ENCODE results near the gene LRRC72.

The LRRC72 gene

DNA sequence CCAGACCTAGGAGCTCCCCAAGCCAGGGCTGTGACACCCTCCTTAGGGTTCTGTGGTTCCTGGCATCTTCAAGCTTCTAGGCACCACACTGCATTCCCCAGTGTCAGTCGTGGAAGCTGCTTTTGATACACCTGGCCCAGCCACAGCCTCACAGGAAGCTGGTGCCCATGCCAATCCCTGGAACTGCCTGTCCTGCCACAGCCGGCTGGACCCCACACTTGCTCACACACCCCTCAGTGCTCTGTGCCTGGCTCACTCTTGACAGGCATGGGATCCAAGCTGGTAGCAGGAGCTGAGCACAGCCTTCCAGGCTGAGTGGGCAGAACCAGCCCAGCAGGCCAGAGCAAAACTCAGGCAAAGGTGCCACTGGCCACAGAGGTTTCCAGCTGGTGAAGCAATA lies 21.8 kb downstream of the LRRC72 start:
- Histone ChIP-seq H3K4me3 (no peak overlapping the region), H3K9ac (no peak overlapping the region), H4K20me1 (no peaks in the 10 kb centered on the region), H3K4me1 (no peaks in the 10 kb centered on the region), H3K27ac (no peak overlapping the region), H3K36me3 (no peaks in the 10 kb centered on the region), H3K27me3 (no peaks in the 10 kb centered on the region), H3K9me3 (replicated peaks in 1 of 11) (peaks cover 0 to 15% (median 0%) of the 10 kb centered on the region in 11 experiments; a peak in 8 of 22 replicates), H3K4me2 (no peak overlapping the region)
- TF ChIP-seq Cebpa-rat (IDR thresholded peaks at IDR 0.05), result no peak

DNA sequence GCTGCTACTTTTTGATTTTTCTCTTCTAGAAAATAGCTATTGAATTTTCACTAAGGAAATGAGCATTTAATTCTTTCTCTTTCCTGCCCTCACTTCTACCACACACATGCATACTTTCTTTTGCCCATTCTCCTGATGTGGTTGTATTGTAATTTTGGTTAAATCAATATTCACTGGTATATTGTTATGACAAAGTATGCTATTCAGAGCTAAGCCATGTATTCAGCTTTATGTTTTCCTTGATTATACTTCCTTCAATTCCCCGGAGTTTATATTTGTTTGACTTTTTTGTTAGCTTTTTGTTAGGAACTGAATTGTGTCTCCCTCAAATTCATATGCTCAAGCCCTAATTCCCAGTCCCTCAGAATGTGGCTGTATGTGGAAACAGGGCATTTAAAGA lies 24.0 kb downstream of the LRRC72 start:
- Histone ChIP-seq H3K4me2 (no peak overlapping the region), H3K9me3 (replicated peaks in 1 of 11) (peaks cover 0 to 15% (median 0%) of the 10 kb centered on the region in 11 experiments; a peak in 8 of 22 replicates), H3K27ac (no peak overlapping the region), H3K9ac (no peak overlapping the region), H3K4me1 (no peaks in the 10 kb centered on the region), H3K27me3 (no peaks in the 10 kb centered on the region), H3K4me3 (no peak overlapping the region), H4K20me1 (no peaks in the 10 kb centered on the region), H3K36me3 (no peaks in the 10 kb centered on the region)
- no peak for TF ChIP-seq Cebpa-rat (IDR thresholded peaks at IDR 0.05)

DNA sequence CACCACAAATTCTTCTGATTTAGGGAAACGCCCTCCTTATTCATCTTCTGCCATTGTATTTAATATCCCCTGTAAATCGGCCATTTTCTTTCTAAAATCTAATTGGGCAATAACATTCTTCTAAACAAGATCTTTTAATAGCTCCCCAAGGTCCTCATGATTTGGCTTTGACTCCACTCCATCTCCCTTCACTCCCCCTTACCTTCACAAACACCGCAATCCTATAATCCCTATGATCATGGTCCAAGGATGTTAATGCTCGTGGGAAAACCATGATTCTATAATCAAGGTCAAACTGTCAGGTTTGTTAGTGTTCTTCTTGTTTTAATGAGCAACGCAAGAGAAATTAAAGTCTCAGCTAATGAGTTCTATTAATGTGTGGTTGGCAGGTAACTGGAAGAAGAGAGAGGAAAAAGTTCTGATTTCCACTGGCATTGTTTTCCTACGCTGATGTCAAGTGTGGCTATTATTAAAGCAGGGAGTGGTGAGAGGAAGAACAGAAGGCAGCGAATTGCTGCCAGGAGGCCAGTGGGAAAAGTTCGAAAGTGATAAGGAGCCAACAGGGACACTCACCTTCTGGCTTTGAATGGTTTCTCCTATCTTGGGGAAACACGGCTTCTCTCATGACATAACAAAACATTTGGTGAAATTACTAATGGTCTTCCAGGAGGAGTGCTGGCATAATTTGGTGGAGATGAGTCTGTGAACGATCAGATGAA lies 28.1 kb downstream of the LRRC72 start:
- H3K9me3 ChIP-seq (replicated peaks in 1 of 11), result no peaks in the 10 kb centered on the region
- no peaks in the 10 kb centered on the region for H3K36me3 ChIP-seq
- H3K4me2 ChIP-seq, result no peak overlapping the region
- H3K27me3 ChIP-seq, result no peaks in the 10 kb centered on the region
- no peak overlapping the region for H3K9ac ChIP-seq
- H3K27ac ChIP-seq, result no peak overlapping the region
- no peaks in the 10 kb centered on the region for H4K20me1 ChIP-seq
- no peak overlapping the region for H3K4me3 ChIP-seq
- TF ChIP-seq Cebpa-rat (IDR thresholded peaks at IDR 0.05), result no peak
- H3K4me1 ChIP-seq, result no peaks in the 10 kb centered on the region

DNA sequence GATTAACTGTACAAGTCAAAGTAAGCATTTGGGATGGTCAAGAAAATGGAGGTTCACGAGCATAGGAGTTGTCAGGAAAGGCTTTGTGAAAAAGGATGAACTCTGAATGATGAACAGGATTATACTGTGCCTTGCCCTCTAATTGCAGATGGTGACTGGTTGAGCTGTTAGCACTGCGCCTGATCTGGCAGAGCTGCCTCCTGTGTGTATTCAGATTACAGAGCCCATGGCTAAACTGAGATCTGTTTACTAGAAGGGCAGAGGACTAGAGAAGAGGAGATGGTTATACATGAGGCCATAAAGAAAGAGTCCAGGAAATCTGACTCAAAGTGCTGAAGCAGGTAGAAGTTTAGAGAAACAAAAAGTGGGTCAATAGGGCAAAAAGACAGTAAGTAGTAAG lies 29.7 kb downstream of the LRRC72 start:
- Histone ChIP-seq H3K9ac (no peak overlapping the region), H3K36me3 (no peaks in the 10 kb centered on the region), H4K20me1 (no peaks in the 10 kb centered on the region), H3K4me3 (no peak overlapping the region), H3K4me2 (no peak overlapping the region), H3K27me3 (no peaks in the 10 kb centered on the region), H3K9me3 (replicated peaks in 1 of 11) (no peaks in the 10 kb centered on the region), H3K4me1 (no peaks in the 10 kb centered on the region), H3K27ac (no peak overlapping the region)
- no peak for TF ChIP-seq Cebpa-rat (IDR thresholded peaks at IDR 0.05)

DNA sequence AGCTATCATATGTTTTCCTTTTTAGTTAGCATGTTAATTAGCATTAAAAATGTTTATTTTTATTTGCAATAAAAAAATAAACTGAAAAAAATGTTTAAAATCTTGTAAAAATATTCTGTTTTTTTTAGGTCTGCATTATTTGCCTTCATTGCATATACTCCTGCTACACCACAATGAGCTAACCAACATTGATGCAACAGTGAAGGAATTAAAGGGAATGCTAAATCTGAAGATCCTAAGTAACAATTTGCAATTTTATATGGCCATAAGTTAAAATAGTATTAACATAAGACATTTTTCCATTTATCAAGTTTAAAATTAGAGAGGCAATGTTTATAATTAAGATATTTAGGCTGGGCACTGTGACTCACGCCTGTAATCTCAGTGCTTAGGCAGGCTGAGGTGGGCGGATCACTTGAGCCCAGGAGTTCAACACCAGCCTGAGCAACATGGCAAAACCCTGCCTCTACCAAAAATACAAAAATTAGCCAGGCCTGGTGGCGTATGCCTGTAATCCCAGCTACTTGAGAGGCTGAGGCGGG lies 32.2 kb downstream of the LRRC72 start:
- H4K20me1 ChIP-seq, result no peaks in the 10 kb centered on the region
- H3K4me2 ChIP-seq, result no peak overlapping the region
- H3K4me3 ChIP-seq, result no peak overlapping the region
- no peak overlapping the region for H3K27ac ChIP-seq
- no peak for TF ChIP-seq Cebpa-rat (IDR thresholded peaks at IDR 0.05)
- H3K27me3 ChIP-seq, result no peaks in the 10 kb centered on the region
- H3K9me3 ChIP-seq (replicated peaks in 1 of 11), result no peaks in the 10 kb centered on the region
- no peak overlapping the region for H3K9ac ChIP-seq
- H3K4me1 ChIP-seq, result peaks cover 0 to 9% (median 4%) of the 10 kb centered on the region in 10 experiments; a peak in 11 of 20 replicates
- H3K36me3 ChIP-seq, result no peaks in the 10 kb centered on the region

DNA sequence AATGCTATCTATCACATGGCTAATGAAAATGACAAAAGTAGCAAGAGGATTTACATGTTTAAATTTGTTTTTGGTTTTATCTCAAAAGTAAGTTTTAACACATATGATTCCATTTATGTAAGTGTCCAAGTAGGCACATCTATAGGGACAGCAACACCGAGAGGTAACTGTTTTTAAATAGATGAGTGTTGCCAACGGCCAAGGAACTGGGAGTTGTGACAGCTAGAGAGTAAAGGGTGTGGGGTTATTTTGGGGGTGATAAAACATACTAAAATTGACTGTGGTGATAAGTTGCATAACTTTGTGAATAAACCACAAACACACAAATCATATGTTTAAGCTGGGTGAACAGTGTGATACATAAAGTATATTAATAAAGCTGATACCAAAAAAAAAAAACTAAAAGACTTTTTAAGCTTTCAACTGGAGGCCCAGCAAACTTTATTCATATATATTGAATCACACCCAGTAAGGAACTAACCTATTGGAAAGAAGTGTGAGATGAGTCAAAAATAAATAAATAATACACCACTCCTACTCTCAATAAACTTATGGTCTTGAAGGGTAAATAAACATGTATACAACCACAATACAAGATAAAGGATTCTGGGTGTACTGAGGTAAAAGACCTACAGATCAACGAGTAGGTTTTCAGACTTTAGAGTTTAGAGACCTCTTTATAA lies 33.0 kb downstream of the LRRC72 start:
- H3K36me3 ChIP-seq, result no peaks in the 10 kb centered on the region
- H3K27me3 ChIP-seq, result no peaks in the 10 kb centered on the region
- H3K4me2 ChIP-seq, result no peak overlapping the region
- no peak overlapping the region for H3K9ac ChIP-seq
- H3K9me3 ChIP-seq (replicated peaks in 1 of 11), result no peaks in the 10 kb centered on the region
- peaks cover 0 to 15% (median 5%) of the 10 kb centered on the region in 10 experiments; a peak in 11 of 20 replicates for H3K4me1 ChIP-seq
- no peak for TF ChIP-seq Cebpa-rat (IDR thresholded peaks at IDR 0.05)
- H3K27ac ChIP-seq, result no peak overlapping the region
- H4K20me1 ChIP-seq, result no peaks in the 10 kb centered on the region
- no peak overlapping the region for H3K4me3 ChIP-seq

DNA sequence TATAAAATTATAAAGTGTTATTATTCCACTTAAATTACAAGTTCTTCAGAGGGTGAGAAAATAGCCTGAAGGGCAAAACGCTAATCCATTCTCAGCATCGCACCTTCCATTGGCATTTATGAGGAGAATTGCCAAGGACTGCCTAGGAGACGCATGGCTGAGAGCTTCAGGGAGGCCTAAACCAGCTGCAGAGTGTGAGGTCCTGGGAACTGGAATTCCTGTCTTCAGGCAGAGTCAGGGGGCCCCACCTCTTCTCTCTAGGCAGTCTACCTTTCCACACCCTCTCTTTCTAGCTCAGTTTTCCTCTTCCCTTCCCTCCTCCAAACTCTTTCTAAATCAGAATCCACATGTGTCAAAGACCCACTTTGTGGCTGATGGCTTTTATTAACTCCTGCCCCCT lies 35.3 kb downstream of the LRRC72 start:
- no peak overlapping the region for H3K9ac ChIP-seq
- no peak overlapping the region for H3K27ac ChIP-seq
- H4K20me1 ChIP-seq, result no peaks in the 10 kb centered on the region
- no peak overlapping the region for H3K4me2 ChIP-seq
- H3K9me3 ChIP-seq (replicated peaks in 1 of 11), result no peaks in the 10 kb centered on the region
- TF ChIP-seq Cebpa-rat (IDR thresholded peaks at IDR 0.05), result no peak
- no peaks in the 10 kb centered on the region for H3K36me3 ChIP-seq
- H3K27me3 ChIP-seq, result no peaks in the 10 kb centered on the region
- no peak overlapping the region for H3K4me3 ChIP-seq
- H3K4me1 ChIP-seq, result peaks cover 0 to 15% (median 5%) of the 10 kb centered on the region in 10 experiments; a peak in 11 of 20 replicates

DNA sequence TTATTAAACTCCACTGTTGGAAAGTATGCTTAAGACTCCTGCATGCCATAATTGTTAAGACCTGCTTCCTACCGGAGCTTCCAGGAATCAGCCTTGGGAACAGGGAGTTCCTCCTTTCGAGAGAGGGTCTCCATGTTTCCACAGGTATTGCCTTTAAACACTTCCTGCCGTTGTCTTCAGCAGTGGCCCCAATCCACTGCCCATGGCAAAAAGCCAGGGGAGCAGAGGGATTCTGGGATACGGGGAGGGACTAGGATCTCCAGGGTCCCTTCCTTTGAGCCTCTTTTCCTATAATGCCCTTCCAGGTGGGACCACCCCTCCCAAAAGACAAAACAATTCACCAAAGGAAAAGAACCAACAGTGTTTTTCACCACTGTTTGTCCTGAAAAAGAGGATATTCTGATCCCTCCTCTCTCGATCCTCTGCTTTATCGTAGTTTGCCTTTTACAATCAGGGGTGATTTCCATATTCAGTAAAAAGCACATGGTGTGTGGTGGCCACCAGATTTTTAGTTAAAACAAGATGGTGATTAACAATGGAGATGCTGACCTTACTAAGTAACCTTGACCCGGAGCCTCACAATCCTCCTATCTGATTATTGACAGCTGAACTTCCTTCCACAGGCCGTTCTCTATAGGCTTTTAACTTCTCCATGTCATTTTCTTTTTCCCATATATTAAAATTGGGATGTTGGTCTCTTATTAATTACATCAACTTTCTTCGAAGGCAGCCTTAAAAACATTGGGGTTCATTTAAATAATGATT lies 36.0 kb downstream of the LRRC72 start:
- H4K20me1 ChIP-seq, result no peaks in the 10 kb centered on the region
- no peaks in the 10 kb centered on the region for H3K27me3 ChIP-seq
- H3K27ac ChIP-seq, result no peak overlapping the region
- H3K9ac ChIP-seq, result no peak overlapping the region
- H3K4me2 ChIP-seq, result peak overlapping the region in 9 of 11 experiments; percentile 28 to 47 (median 42); a peak in 8 of 22 replicates
- peaks cover 0 to 15% (median 5%) of the 10 kb centered on the region in 10 experiments; a peak in 11 of 20 replicates for H3K4me1 ChIP-seq
- H3K9me3 ChIP-seq (replicated peaks in 1 of 11), result no peaks in the 10 kb centered on the region
- H3K36me3 ChIP-seq, result no peaks in the 10 kb centered on the region
- TF ChIP-seq Cebpa-rat (IDR thresholded peaks at IDR 0.05), result no peak
- no peak overlapping the region for H3K4me3 ChIP-seq
